Measurements from ENCODE around the gene TTLL7. TPM values are rescaled to one million over a fixed set of nuclear protein-coding genes. Genes with fewer than 3 reads are reported as not detected.

The TTLL7 gene
- total RNA-seq, 1 experiment from 2014 or later: 2.0 TPM

- BruUV-seq (replicated peaks): no TSS peak
- Mint-ChIP-seq H3K36me3 (ENCODE audit: insufficient read depth, unreplicated experiment) (no peaks in the 10 kb centered on the region), H3K27me3 (ENCODE audit: insufficient read depth, unreplicated experiment) (no peaks in the 10 kb centered on the region), H3K4me1 (ENCODE audit: insufficient read depth, unreplicated experiment) (no peaks in the 10 kb centered on the region), H3K9me3 (ENCODE audit: unreplicated experiment) (no peaks in the 10 kb centered on the region), H3K4me3 (ENCODE audit: unreplicated experiment) (no peak overlapping the region), H3K27ac (ENCODE audit: low read depth, unreplicated experiment) (no peak overlapping the region)
- intact Hi-C loops (cut with micrococcal nuclease): loop anchor here (2.0 to 10.0 kb wide), 2 partner anchors 125 to 437 kb away; no protein-coding TSS in a partner anchor
- no peak for TF ChIP-seq CTCF (IDR thresholded peaks at IDR 0.05; ENCODE audit: unreplicated experiment)
- no peak for DNase-seq (ENCODE audit: unreplicated experiment)
- CTCF ChIA-PET: no interaction called here
- POLR2A ChIA-PET: no interaction called here
Measured at GRCh38 chr1:83997631-83998030, 1.3 kb downstream of the TTLL7 start.

GRCh38 chr1:83996621-83997020 lies 2.3 kb downstream of the TTLL7 start:
- H3K27ac Mint-ChIP-seq (ENCODE audit: low read depth, unreplicated experiment): no peak overlapping the region

GRCh38 chr1:83996191-83996590 lies 2.7 kb downstream of the TTLL7 start:
- Mint-ChIP-seq H3K27me3 (ENCODE audit: insufficient read depth, unreplicated experiment) (no peaks in the 10 kb centered on the region), H3K4me1 (ENCODE audit: insufficient read depth, unreplicated experiment) (no peaks in the 10 kb centered on the region), H3K36me3 (ENCODE audit: insufficient read depth, unreplicated experiment) (no peaks in the 10 kb centered on the region), H3K4me3 (ENCODE audit: unreplicated experiment) (no peak overlapping the region), H3K27ac (ENCODE audit: low read depth, unreplicated experiment) (no peak overlapping the region), H3K9me3 (ENCODE audit: unreplicated experiment) (no peaks in the 10 kb centered on the region)
- TF ChIP-seq CTCF (IDR thresholded peaks at IDR 0.05; ENCODE audit: unreplicated experiment): no peak
- no TSS peak for BruUV-seq (replicated peaks)
- ChIA-PET POLR2A (no interaction called here), CTCF (no interaction called here)
- DNase-seq (ENCODE audit: unreplicated experiment): no peak
- intact Hi-C loops (cut with micrococcal nuclease): loop anchor here (10.0 kb wide), 1 partner anchor 439 kb away; no protein-coding TSS in a partner anchor

More at GRCh38 chr1:83996621-83997020, 2.3 kb downstream of the TTLL7 start:
- Mint-ChIP-seq H3K36me3 (ENCODE audit: insufficient read depth, unreplicated experiment) (no peaks in the 10 kb centered on the region), H3K4me1 (ENCODE audit: insufficient read depth, unreplicated experiment) (no peaks in the 10 kb centered on the region), H3K27me3 (ENCODE audit: insufficient read depth, unreplicated experiment) (no peaks in the 10 kb centered on the region), H3K9me3 (ENCODE audit: unreplicated experiment) (no peaks in the 10 kb centered on the region), H3K4me3 (ENCODE audit: unreplicated experiment) (no peak overlapping the region)
- BruUV-seq (replicated peaks): no TSS peak
- ChIA-PET POLR2A (no interaction called here), CTCF (no interaction called here)
- no peak for TF ChIP-seq CTCF (IDR thresholded peaks at IDR 0.05; ENCODE audit: unreplicated experiment)
- intact Hi-C loops (cut with micrococcal nuclease): loop anchor here (10.0 kb wide), 1 partner anchor 438 kb away; no protein-coding TSS in a partner anchor
- no peak for DNase-seq (ENCODE audit: unreplicated experiment)

- BruUV-seq (replicated peaks): no TSS peak
- intact Hi-C loops (cut with micrococcal nuclease): loop anchor here (10.0 kb wide), 1 partner anchor 439 kb away; no protein-coding TSS in a partner anchor
- POLR2A ChIA-PET: no interaction called here
- no peaks in the 10 kb centered on the region for H3K4me1 Mint-ChIP-seq (ENCODE audit: insufficient read depth, unreplicated experiment)
- CTCF ChIA-PET: no interaction called here
- DNase-seq (ENCODE audit: unreplicated experiment): no peak
- H3K4me3 Mint-ChIP-seq (ENCODE audit: unreplicated experiment): no peak overlapping the region
- no peaks in the 10 kb centered on the region for H3K9me3 Mint-ChIP-seq (ENCODE audit: unreplicated experiment)
- H3K27ac Mint-ChIP-seq (ENCODE audit: low read depth, unreplicated experiment): no peak overlapping the region
- H3K36me3 Mint-ChIP-seq (ENCODE audit: insufficient read depth, unreplicated experiment): no peaks in the 10 kb centered on the region
- TF ChIP-seq CTCF (IDR thresholded peaks at IDR 0.05; ENCODE audit: unreplicated experiment): no peak
- no peaks in the 10 kb centered on the region for H3K27me3 Mint-ChIP-seq (ENCODE audit: insufficient read depth, unreplicated experiment)
Measured at GRCh38 chr1:83995649-83996048, 3.3 kb downstream of the TTLL7 start.
